ENCODE measurements around the gene SUSD3.

The SUSD3 gene

GRCh38 chr9:93030642-93031628, 27.6 kb upstream of the SUSD3 start:
- H3K4me1 ChIP-seq (ENCODE audit: insufficient read depth, low read length), result no peaks in the 10 kb centered on the region
- H3K9ac ChIP-seq (ENCODE audit: low read depth, low read length), result no peak overlapping the region
- H3K36me3 ChIP-seq (ENCODE audit: insufficient read depth, low read length), result no peaks in the 10 kb centered on the region
- no peak overlapping the region for H3K4me3 ChIP-seq (ENCODE audit: low read length)
- no peaks in the 10 kb centered on the region for H3K27me3 ChIP-seq (ENCODE audit: insufficient read depth, low read length)
- H3K27ac ChIP-seq (ENCODE audit: low read depth, low read length), result no peak overlapping the region
- 89% methylated on average over 9 of the region's 9 CpGs for WGBS
- H3K9me3 ChIP-seq (ENCODE audit: insufficient read depth, low read depth, low read length), result no peaks in the 10 kb centered on the region

- H3K4me1 ChIP-seq (ENCODE audit: insufficient read depth, low read length), result no peaks in the 10 kb centered on the region; the same call in 1 of the 2 replicates
- H3K27me3 ChIP-seq (ENCODE audit: insufficient read depth, low read length), result no peaks in the 10 kb centered on the region
- H3K27ac ChIP-seq (ENCODE audit: low read depth, low read length), result no peak overlapping the region
- no peaks in the 10 kb centered on the region for H3K36me3 ChIP-seq (ENCODE audit: insufficient read depth, low read length)
- 90% methylated on average over 10 of the region's 10 CpGs for WGBS
- H3K9me3 ChIP-seq (ENCODE audit: insufficient read depth, low read depth, low read length), result no peaks in the 10 kb centered on the region
- no peak overlapping the region for H3K9ac ChIP-seq (ENCODE audit: low read depth, low read length)
- no peak overlapping the region for H3K4me3 ChIP-seq (ENCODE audit: low read length)
These were observed 26.7 kb upstream of the SUSD3 start for GRCh38 chr9:93031629-93032430.

GRCh38 chr9:93032545-93032944, 26.0 kb upstream of the SUSD3 start:
- no peak overlapping the region for H3K9ac ChIP-seq (ENCODE audit: low read depth, low read length)
- H3K27me3 ChIP-seq (ENCODE audit: insufficient read depth, low read length), result no peaks in the 10 kb centered on the region

GRCh38 chr9:93033531-93033930, 25.0 kb upstream of the SUSD3 start:
- H3K9me3 ChIP-seq (ENCODE audit: insufficient read depth, low read depth, low read length), result no peaks in the 10 kb centered on the region
- H3K4me1 ChIP-seq (ENCODE audit: insufficient read depth, low read length), result no peaks in the 10 kb centered on the region; the same call in 1 of the 2 replicates
- WGBS, result 81% methylated on average over 6 of the region's 6 CpGs
- H3K36me3 ChIP-seq (ENCODE audit: insufficient read depth, low read length), result no peaks in the 10 kb centered on the region
- no peaks in the 10 kb centered on the region for H3K27me3 ChIP-seq (ENCODE audit: insufficient read depth, low read length)
- no peak overlapping the region for H3K4me3 ChIP-seq (ENCODE audit: low read length)
- H3K27ac ChIP-seq (ENCODE audit: low read depth, low read length), result no peak overlapping the region
- no peak overlapping the region for H3K9ac ChIP-seq (ENCODE audit: low read depth, low read length)

More at GRCh38 chr9:93032545-93032944, 26.0 kb upstream of the SUSD3 start:
- WGBS, result 86% methylated on average over 12 of the region's 12 CpGs
- H3K9me3 ChIP-seq (ENCODE audit: insufficient read depth, low read depth, low read length), result no peaks in the 10 kb centered on the region
- H3K36me3 ChIP-seq (ENCODE audit: insufficient read depth, low read length), result no peaks in the 10 kb centered on the region
- no peak overlapping the region for H3K27ac ChIP-seq (ENCODE audit: low read depth, low read length)
- H3K4me3 ChIP-seq (ENCODE audit: low read length), result no peak overlapping the region
- no peaks in the 10 kb centered on the region; the same call in 1 of the 2 replicates for H3K4me1 ChIP-seq (ENCODE audit: insufficient read depth, low read length)

GRCh38 chr9:93035106-93035660, 23.3 kb upstream of the SUSD3 start:
- no peaks in the 10 kb centered on the region for H3K9me3 ChIP-seq (ENCODE audit: insufficient read depth, low read depth, low read length)
- no peaks in the 10 kb centered on the region for H3K36me3 ChIP-seq (ENCODE audit: insufficient read depth, low read length)
- no peak overlapping the region for H3K4me3 ChIP-seq (ENCODE audit: low read length)
- H3K9ac ChIP-seq (ENCODE audit: low read depth, low read length), result no peak overlapping the region
- no peaks in the 10 kb centered on the region; the same call in 1 of the 2 replicates for H3K4me1 ChIP-seq (ENCODE audit: insufficient read depth, low read length)
- H3K27me3 ChIP-seq (ENCODE audit: insufficient read depth, low read length), result no peaks in the 10 kb centered on the region
- 91% methylated on average over 19 of the region's 19 CpGs for whole genome bisulfite sequencing
- H3K27ac ChIP-seq (ENCODE audit: low read depth, low read length), result no peak overlapping the region

- Histone ChIP-seq H3K27ac (ENCODE audit: low read depth, low read length) (no peak overlapping the region), H3K4me3 (ENCODE audit: low read length) (no peak overlapping the region), H3K9ac (ENCODE audit: low read depth, low read length) (no peak overlapping the region), H3K36me3 (ENCODE audit: insufficient read depth, low read length) (no peaks in the 10 kb centered on the region), H3K9me3 (ENCODE audit: insufficient read depth, low read depth, low read length) (no peaks in the 10 kb centered on the region), H3K4me1 (ENCODE audit: insufficient read depth, low read length) (no peaks in the 10 kb centered on the region; the same call in 1 of the 2 replicates), H3K27me3 (ENCODE audit: insufficient read depth, low read length) (no peaks in the 10 kb centered on the region)
- WGBS, result 93% methylated on average over 13 of the region's 13 CpGs
These were observed 22.6 kb upstream of the SUSD3 start for GRCh38 chr9:93035821-93036351.

- 86% methylated on average over 13 of the region's 13 CpGs for WGBS
- Histone ChIP-seq H3K36me3 (ENCODE audit: insufficient read depth, low read length) (no peaks in the 10 kb centered on the region), H3K4me3 (ENCODE audit: low read length) (no peak overlapping the region), H3K27me3 (ENCODE audit: insufficient read depth, low read length) (no peaks in the 10 kb centered on the region), H3K9ac (ENCODE audit: low read depth, low read length) (no peak overlapping the region), H3K9me3 (ENCODE audit: insufficient read depth, low read depth, low read length) (no peaks in the 10 kb centered on the region), H3K27ac (ENCODE audit: low read depth, low read length) (no peak overlapping the region), H3K4me1 (ENCODE audit: insufficient read depth, low read length) (no peaks in the 10 kb centered on the region; the same call in 1 of the 2 replicates)
These were observed 21.5 kb upstream of the SUSD3 start for GRCh38 chr9:93036887-93037475.

GRCh38 chr9:93037476-93037971, 21.0 kb upstream of the SUSD3 start:
- Histone ChIP-seq H3K27me3 (ENCODE audit: insufficient read depth, low read length) (no peaks in the 10 kb centered on the region), H3K36me3 (ENCODE audit: insufficient read depth, low read length) (no peaks in the 10 kb centered on the region), H3K9ac (ENCODE audit: low read depth, low read length) (no peak overlapping the region), H3K4me3 (ENCODE audit: low read length) (no peak overlapping the region), H3K9me3 (ENCODE audit: insufficient read depth, low read depth, low read length) (no peaks in the 10 kb centered on the region), H3K4me1 (ENCODE audit: insufficient read depth, low read length) (no peaks in the 10 kb centered on the region; the same call in 1 of the 2 replicates), H3K27ac (ENCODE audit: low read depth, low read length) (no peak overlapping the region)
- 90% methylated on average over 13 of the region's 13 CpGs for WGBS

- no peaks in the 10 kb centered on the region for H3K36me3 ChIP-seq (ENCODE audit: insufficient read depth, low read length)
- WGBS, result 87% methylated on average over 6 of the region's 6 CpGs
- H3K9me3 ChIP-seq (ENCODE audit: insufficient read depth, low read depth, low read length), result no peaks in the 10 kb centered on the region
- H3K4me1 ChIP-seq (ENCODE audit: insufficient read depth, low read length), result no peaks in the 10 kb centered on the region; the same call in 1 of the 2 replicates
- H3K27me3 ChIP-seq (ENCODE audit: insufficient read depth, low read length), result no peaks in the 10 kb centered on the region
- no peak overlapping the region for H3K9ac ChIP-seq (ENCODE audit: low read depth, low read length)
- H3K27ac ChIP-seq (ENCODE audit: low read depth, low read length), result no peak overlapping the region
- H3K4me3 ChIP-seq (ENCODE audit: low read length), result no peak overlapping the region
These were observed 19.6 kb upstream of the SUSD3 start for GRCh38 chr9:93038918-93039317.

GRCh38 chr9:93039456-93039855, 19.0 kb upstream of the SUSD3 start:
- Histone ChIP-seq H3K4me1 (ENCODE audit: insufficient read depth, low read length) (no peaks in the 10 kb centered on the region; the same call in 1 of the 2 replicates), H3K27me3 (ENCODE audit: insufficient read depth, low read length) (no peaks in the 10 kb centered on the region), H3K4me3 (ENCODE audit: low read length) (no peak overlapping the region), H3K36me3 (ENCODE audit: insufficient read depth, low read length) (no peaks in the 10 kb centered on the region), H3K27ac (ENCODE audit: low read depth, low read length) (no peak overlapping the region), H3K9ac (ENCODE audit: low read depth, low read length) (no peak overlapping the region), H3K9me3 (ENCODE audit: insufficient read depth, low read depth, low read length) (no peaks in the 10 kb centered on the region)
- 88% methylated on average over 6 of the region's 6 CpGs for WGBS
